Measurements from ENCODE around the gene BPHL. TPM values are rescaled to one million over a fixed set of nuclear protein-coding genes. Genes with fewer than 3 reads are reported as not detected.

Gene BPHL
- total RNA-seq, 1 experiment from 2014 or later = 36.3 TPM

- no peak overlapping the region for H3K27ac ChIP-seq (ENCODE audit: low read length)
- POLR2A ChIA-PET = interaction anchor here (0.6 kb wide), 1 partner anchor 282 kb away, joined by 3 read pairs; no protein-coding TSS in a partner anchor
Measured at GRCh38 chr6:3159805-3160781, 41.6 kb downstream of the BPHL start.

More at GRCh38 chr6:3159805-3160781, 41.6 kb downstream of the BPHL start:
- ATAC-seq (no peak), DNase-seq (ENCODE audit: low read depth, low spot score) (no peak)
- H3K9me3 ChIP-seq (ENCODE audit: control insufficient read depth, insufficient read depth, low read depth, low read length) = no peaks in the 10 kb centered on the region
- BruUV-seq (replicated peaks) = no TSS peak
- in situ Hi-C loops (cut with HindIII; ENCODE audit: low pct_unique_long_range_greater_than_20kb, low sequenced_read_pairs) = no loop called here
- H3K36me3 ChIP-seq (ENCODE audit: control insufficient read depth, insufficient read depth, low read length) = no peaks in the 10 kb centered on the region; the same call in 1 of the 2 replicates
- peaks cover 19% of the 10 kb centered on the region for H3K4me1 ChIP-seq (ENCODE audit: control insufficient read depth, insufficient read depth, low read length)
- TF ChIP-seq REST (IDR thresholded peaks at IDR 0.05; ENCODE audit: insufficient read depth in 1 of 2, low read depth in 2 of 2, low read length in 1 of 2) (no peak), CTCF (IDR thresholded peaks at IDR 0.05) (no peak), TCF7L2 (IDR thresholded peaks at IDR 0.05; ENCODE audit: low read depth, low read length) (no peak), POLR2AphosphoS5 (IDR thresholded peaks at IDR 0.05; ENCODE audit: low read depth, low read length) (no peak), SIN3A (IDR thresholded peaks at IDR 0.05; ENCODE audit: borderline replicate concordance, insufficient read depth, low read depth, low read length) (no peak)
- intact Hi-C loops (cut with micrococcal nuclease; ENCODE audit: unreplicated experiment) = loop anchor here (10.0 kb wide), 1 partner anchor 75 kb away; no protein-coding TSS in a partner anchor
- H3K27me3 ChIP-seq (ENCODE audit: control insufficient read depth, insufficient read depth, low read length) = no peaks in the 10 kb centered on the region
- peak overlapping the region in 1 of 2 experiments; percentile 21; a peak in 1 of 4 replicates for H3K4me3 ChIP-seq (ENCODE audit: low read depth in 2 of 2, low read length in 2 of 2)
- CTCF ChIA-PET = interaction anchor here (1.4 kb wide), 1 partner anchor 92 kb away, joined by 4 read pairs; no protein-coding TSS in a partner anchor

Data from Panc1 (cell line).